GM18505 (cell line): Measurements from ENCODE around the gene EBLN1.

Source experiments
- ATAC-seq: cut with Tn5 transposase; IDR thresholded peaks from one replicate; pipeline ENCODE4 v1.9.1; 2021; ENCODE audit not compliant: unreplicated experiment
- POLR2A ChIP-seq: IDR thresholded peaks from 4 replicates; pipeline ENCODE4 v1.6.1; 2011; ENCODE audit warnings: borderline replicate concordance; ENCODE audit not compliant: insufficient read depth, insufficient read length; ENCODE audit errors: extremely low read depth

EBLN1 gene

GRCh38 chr10:22210267-22210666 lies 7.5 kb downstream of the EBLN1 start:
- no peak for TF ChIP-seq POLR2A
- no peak for ATAC-seq

- TF ChIP-seq POLR2A = no peak
- ATAC-seq = no peak
Measured at GRCh38 chr10:22193945-22194344, 23.9 kb downstream of the EBLN1 start.

- no peak for TF ChIP-seq POLR2A
- no peak for ATAC-seq
Measured at GRCh38 chr10:22185586-22185985, 32.2 kb downstream of the EBLN1 start.

- no peak for TF ChIP-seq POLR2A
- no peak for ATAC-seq
Measured at GRCh38 chr10:22183771-22184461, 33.9 kb downstream of the EBLN1 start.

- TF ChIP-seq POLR2A = no peak
- ATAC-seq = no peak
Measured at GRCh38 chr10:22180724-22181123, 37.1 kb downstream of the EBLN1 start.

- TF ChIP-seq POLR2A = no peak
- ATAC-seq = no peak
Measured at GRCh38 chr10:22174442-22174841, 43.4 kb downstream of the EBLN1 start.

GRCh38 chr10:22171131-22171530 lies 46.7 kb downstream of the EBLN1 start:
- TF ChIP-seq POLR2A = no peak

GRCh38 chr10:22170582-22170981 lies 47.2 kb downstream of the EBLN1 start:
- ATAC-seq = no peak
- no peak for TF ChIP-seq POLR2A

More at GRCh38 chr10:22171131-22171530, 46.7 kb downstream of the EBLN1 start:
- ATAC-seq = no peak

GRCh38 chr10:22159979-22160378 lies 57.8 kb downstream of the EBLN1 start:
- no peak for ATAC-seq
- TF ChIP-seq POLR2A = no peak

GRCh38 chr10:22159180-22159579 lies 58.6 kb downstream of the EBLN1 start:
- ATAC-seq = no peak

More at GRCh38 chr10:22159180-22159579, 58.6 kb downstream of the EBLN1 start:
- no peak for TF ChIP-seq POLR2A
